Measurements from ENCODE around the gene MED13. TPM values are rescaled to one million over a fixed set of nuclear protein-coding genes. Genes with fewer than 3 reads are reported as not detected.
A peak's percentile ranks its signal among the peaks of the same experiment; 100 is the strongest.

MED13 gene
- total and polyA plus RNA-seq, 9 of the 15 experiments (the other 6 are each of a cell fraction or from before 2014, with no cell fraction given): 5.4 to 48.4 (median 28.2) TPM

- no peak for TF ChIP-seq ZFPM2 (CRISPR knock-in tag; IDR thresholded peaks at IDR 0.05)
- TF ChIP-seq MXI1 (IDR thresholded peaks at IDR 0.05; ENCODE audit: low read depth, low read length): no peak
- no peak for TF ChIP-seq HINFP (tag; conservative IDR thresholded peaks at IDR 0.05; ENCODE audit: low read depth)
- TF ChIP-seq EP400 (IDR thresholded peaks at IDR 0.05): no peak
- TF ChIP-seq ARID1B (IDR thresholded peaks at IDR 0.05): peak; percentile 53
- 0 out of 2 replicates have a peak, but pooled peaks have one; percentile 6 for TF ChIP-seq CREM (IDR thresholded peaks at IDR 0.05; ENCODE audit: low read depth)
- no peak for TF ChIP-seq SMAD1 (IDR thresholded peaks at IDR 0.05; ENCODE audit: low read depth, low read length, partially characterized antibody)
- peak; percentile 43; the same call in 1 of the 2 replicates for TF ChIP-seq ETV5 (CRISPR knock-in tag; IDR thresholded peaks at IDR 0.05; ENCODE audit: low read depth)
- peak; percentile 82 for TF ChIP-seq ETV1 (tag; conservative IDR thresholded peaks at IDR 0.05; ENCODE audit: low read depth)
- no peak for TF ChIP-seq DDX20 (tag; IDR thresholded peaks at IDR 0.05; ENCODE audit: low read depth)
- no peak for TF ChIP-seq MCM7 (IDR thresholded peaks at IDR 0.05)
- no peak for TF ChIP-seq ZNF277 (CRISPR knock-in tag; IDR thresholded peaks at IDR 0.05; ENCODE audit: borderline replicate concordance)
- TF ChIP-seq FUS (optimal IDR thresholded peaks at IDR 0.05; ENCODE audit: low read depth, low read length): no peak
- TF ChIP-seq ZBTB40 (IDR thresholded peaks at IDR 0.05): peak; percentile 68
- TF ChIP-seq ZBTB40 (CRISPR knock-in tag; IDR thresholded peaks at IDR 0.05): no peak
- no peak for TF ChIP-seq ZNF354B (CRISPR knock-in tag; IDR thresholded peaks at IDR 0.05)
These were observed 20.7 kb upstream of the MED13 start (continued) for GRCh38 chr17:62085511-62086408.
